Neural cell (in vitro differentiated cells): Measurements from ENCODE around the gene TOP1.

Source experiments
- CTCF ChIP-seq: fragments of 450-650 bp; IDR thresholded peaks from 2 replicates; pipeline ENCODE4 v1.5.1; 2014; ENCODE audit warnings: antibody characterized with exemption, mild to moderate bottlenecking, moderate library complexity; ENCODE audit not compliant: poor library complexity, severe bottlenecking
- EP300 ChIP-seq: fragments of 450-650 bp; conservative IDR thresholded peaks from 2 replicates; pipeline ENCODE4 v1.6.1; 2014; ENCODE audit warnings: antibody characterized with exemption, mild to moderate bottlenecking, moderate library complexity; ENCODE audit not compliant: poor library complexity, severe bottlenecking
- EZH2 ChIP-seq: fragments of 200-600, 300-800 bp; shearing (Covaris generic), sonication (generic); IDR thresholded peaks from 2 replicates; pipeline ENCODE4 v1.6.1; 2014; ENCODE audit warnings: antibody characterized with exemption, low read length, borderline replicate concordance, mild to moderate bottlenecking; ENCODE audit not compliant: insufficient read depth, poor library complexity, severe bottlenecking
- MXI1 ChIP-seq: fragments of 450-650 bp; conservative IDR thresholded peaks from 2 replicates; pipeline ENCODE4 v1.6.1; 2014; ENCODE audit warnings: antibody characterized with exemption, mild to moderate bottlenecking; ENCODE audit not compliant: poor library complexity, severe bottlenecking
- POLR2AphosphoS5 ChIP-seq: IDR thresholded peaks from 2 replicates; pipeline ENCODE4 v1.6.1; 2012
- RAD21 ChIP-seq: fragments of 450-650 bp; conservative IDR thresholded peaks from 2 replicates; pipeline ENCODE4 v1.6.1; 2014; ENCODE audit warnings: antibody characterized with exemption, mild to moderate bottlenecking, moderate library complexity
- REST ChIP-seq: IDR thresholded peaks from 2 replicates; pipeline ENCODE4 v1.6.1; 2012; ENCODE audit warnings: borderline replicate concordance
- TAF1 ChIP-seq: IDR thresholded peaks from 2 replicates; pipeline ENCODE4 v1.6.1; 2012; ENCODE audit warnings: low read depth

DNA sequence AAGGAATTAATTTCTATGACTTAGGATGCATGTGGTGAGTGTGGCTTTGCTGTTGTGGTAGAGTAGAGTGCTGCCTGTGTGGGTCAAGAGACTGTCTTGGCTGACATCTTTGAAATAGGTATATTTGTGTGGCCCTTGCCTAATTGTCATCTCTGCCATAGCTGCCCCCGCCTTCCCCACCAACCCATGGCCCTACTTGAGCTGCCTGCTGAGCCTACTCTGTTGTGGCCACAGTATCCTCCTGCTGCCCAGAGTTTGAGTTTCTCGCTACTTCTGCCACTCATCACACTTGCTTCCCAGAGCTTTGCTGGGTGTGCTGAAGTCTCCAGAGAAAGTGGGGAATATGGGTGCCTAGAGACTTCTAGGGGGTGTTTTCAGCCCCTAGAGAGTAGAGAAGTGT, 116.7 kb downstream of the TOP1 start:
- TF ChIP-seq EZH2 (no peak), EP300 (no peak), CTCF (no peak), RAD21 (no peak), TAF1 (no peak), MXI1 (no peak), POLR2AphosphoS5 (no peak), REST (no peak)
